Vagina (tissue), 2 donors: ENCODE data around the gene SH2D1B. TPM values are rescaled to one million over a fixed set of nuclear protein-coding genes. Genes with fewer than 3 reads are reported as not detected.

ENCODE experiments used
- DNase-seq, 2 donors: peaks; one replicate each; pipeline ENCODE4 v3.0.0-alpha.2; 2017; ENCODE audit errors: extremely low spot score in 2 of 2
- H3K27ac ChIP-seq: fragments of 200-600 bp; sonication (generic); one replicate; pipeline ENCODE4 v1.5.1; 2019
- H3K27me3 ChIP-seq: fragments of 200-600 bp; sonication (generic); one replicate; pipeline ENCODE4 v1.5.1; 2019
- H3K36me3 ChIP-seq, 2 donors: fragments of 200-600 bp; sonication (generic); one replicate each; pipeline ENCODE4 v1.5.1; 2017 to 2019
- H3K4me1 ChIP-seq: fragments of 200-600 bp; sonication (generic); one replicate; pipeline ENCODE4 v1.5.1; 2019
- H3K4me3 ChIP-seq, 2 donors: fragments of 200-600 bp; sonication (generic); 1 replicate in 1 of 2; 2 replicates in 1 of 2; pipeline ENCODE4 v1.5.1; 2016 to 2019
- H3K9me3 ChIP-seq: fragments of 200-600 bp; sonication (generic); one replicate; pipeline ENCODE4 v1.5.1; 2019
- CTCF ChIP-seq, 3 experiments: fragments of 450-650 bp in 2 of 3; fragments of 200-600 bp in 1 of 3; sonication (generic) in 1 of 3; IDR thresholded peaks; one replicate each; pipeline ENCODE4 v1.5.1; 2017 to 2019; ENCODE audit warnings: antibody characterized with exemption in 3 of 3, mild to moderate bottlenecking in 2 of 3, moderate library complexity in 2 of 3
- POLR2A ChIP-seq, 2 donors: fragments of 450-650 bp; IDR thresholded peaks; one replicate each; pipeline ENCODE4 v1.6.1; 2017; ENCODE audit warnings: antibody characterized with exemption in 2 of 2, mild to moderate bottlenecking in 2 of 2, moderate library complexity in 2 of 2
- POLR2AphosphoS5 ChIP-seq, 2 donors: sonication (generic); formaldehyde crosslinking; IDR thresholded peaks; one replicate each; pipeline ENCODE4 v1.9.0; 2017; ENCODE audit warnings: antibody characterized with exemption in 2 of 2, mild to moderate bottlenecking in 2 of 2, low read depth in 1 of 2; ENCODE audit not compliant: insufficient read depth in 1 of 2
- intact Hi-C: fragments of 100-400 bp; cut with DNase I; formaldehyde crosslinking; loops from one replicate; pipeline ENCODE4 v1.15.1; 2023
- total RNA-seq: library from RNA; depleted of rRNA; stranded (reverse); fragments of >200 nt; gene quantifications from one replicate; pipeline ENCODE4 v1.2.3, GENCODE V29; 2016

Gene SH2D1B
- total RNA-seq, 1 donor from 2014 or later, result not detected

DNA sequence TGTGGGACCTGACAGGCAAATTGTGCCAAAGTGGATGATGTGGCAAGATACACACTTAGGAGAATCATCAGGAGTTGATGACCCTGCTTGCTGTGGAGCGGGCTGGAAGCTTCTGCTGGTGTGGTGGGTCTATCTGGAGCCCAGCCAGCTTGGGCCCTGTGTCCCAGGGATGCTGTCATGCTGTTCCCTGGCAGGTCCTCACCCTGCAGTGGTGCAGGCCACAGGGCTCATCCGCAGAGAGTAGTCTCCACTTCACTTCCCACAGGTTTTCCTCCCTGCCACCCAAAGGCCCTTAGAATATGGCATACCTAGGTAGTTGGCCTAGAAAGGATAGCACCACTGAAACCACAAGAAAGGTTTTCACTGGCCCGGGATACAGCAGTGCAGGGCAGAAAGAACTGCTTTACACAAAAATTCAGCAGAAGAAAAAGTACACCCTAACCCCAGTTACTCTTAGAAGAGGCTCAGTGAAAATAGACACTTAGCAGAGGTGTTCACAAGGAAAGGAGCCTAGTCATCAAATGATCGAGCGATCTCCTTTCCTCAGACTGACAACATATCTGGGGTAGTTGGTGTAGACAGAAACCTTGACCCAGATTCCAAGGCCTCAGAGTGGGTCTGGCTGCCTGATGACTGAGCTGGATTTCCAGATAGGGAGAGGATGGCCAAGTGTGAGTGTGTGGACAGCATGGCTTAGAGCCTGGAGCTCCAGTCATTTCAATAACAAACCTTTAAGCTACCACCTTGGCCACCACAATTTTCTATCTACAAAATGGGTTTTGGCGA, 31.7 kb downstream of the SH2D1B start:
- no peaks in the 10 kb centered on the region for H3K9me3 ChIP-seq
- no peak overlapping the region for H3K27ac ChIP-seq
- H3K4me1 ChIP-seq, result peaks cover 12% of the 10 kb centered on the region
- no peak overlapping the region for H3K4me3 ChIP-seq
- DNase-seq, result peak; percentile 70 to 80
- intact Hi-C loops, result loop anchor here (10.0 kb wide), 1 partner anchor 325 kb away; no protein-coding TSS in a partner anchor
- no peaks in the 10 kb centered on the region for H3K27me3 ChIP-seq
- TF ChIP-seq CTCF (IDR thresholded peaks at IDR 0.05) (no peak), POLR2A (IDR thresholded peaks at IDR 0.05) (no peak), POLR2AphosphoS5 (IDR thresholded peaks at IDR 0.05; ENCODE audit: insufficient read depth in 1 of 2, low read depth in 1 of 2) (no peak)
- no peaks in the 10 kb centered on the region for H3K36me3 ChIP-seq

DNA sequence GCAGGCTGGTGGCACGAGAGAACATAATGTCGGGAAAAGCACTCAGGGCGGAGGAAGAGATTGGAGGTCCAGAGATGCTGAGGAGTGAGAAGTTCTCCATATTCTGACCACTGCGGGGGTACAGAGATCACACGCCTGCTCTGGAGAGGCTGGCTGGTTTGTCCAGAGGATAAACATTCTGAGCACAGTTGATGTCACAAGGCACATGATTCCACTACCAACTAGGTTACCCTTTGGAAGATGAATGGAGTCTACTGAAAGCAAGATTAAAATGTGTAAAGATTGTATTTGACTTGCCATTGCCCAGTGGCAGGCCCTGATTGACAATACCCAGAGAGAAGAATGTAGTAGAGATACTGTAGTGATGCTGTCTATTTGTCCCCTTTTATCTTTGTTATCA, 35.2 kb downstream of the SH2D1B start, which contains the start of gene SPATA46:
SPATA46 (minus strand) TSS at position 164 of the 400 bp plus-strand sequence; CDS start at position 100, 64 bp downstream.
- H3K27ac ChIP-seq, result no peak within 1 kb of the TSS
- H3K27me3 ChIP-seq, result no peaks in the 10 kb centered on the region
- no peaks in the 10 kb centered on the region for H3K36me3 ChIP-seq
- intact Hi-C loops, result no loop called here
- peaks cover 6% of the 10 kb centered on the region for H3K4me1 ChIP-seq
- no peak within 1 kb of the TSS for H3K4me3 ChIP-seq
- TF ChIP-seq POLR2A (IDR thresholded peaks at IDR 0.05) (no peak), POLR2AphosphoS5 (IDR thresholded peaks at IDR 0.05; ENCODE audit: insufficient read depth in 1 of 2, low read depth in 1 of 2) (no peak), CTCF (IDR thresholded peaks at IDR 0.05) (no peak)
- H3K9me3 ChIP-seq, result no peaks in the 10 kb centered on the region
- DNase-seq, result no peak

DNA sequence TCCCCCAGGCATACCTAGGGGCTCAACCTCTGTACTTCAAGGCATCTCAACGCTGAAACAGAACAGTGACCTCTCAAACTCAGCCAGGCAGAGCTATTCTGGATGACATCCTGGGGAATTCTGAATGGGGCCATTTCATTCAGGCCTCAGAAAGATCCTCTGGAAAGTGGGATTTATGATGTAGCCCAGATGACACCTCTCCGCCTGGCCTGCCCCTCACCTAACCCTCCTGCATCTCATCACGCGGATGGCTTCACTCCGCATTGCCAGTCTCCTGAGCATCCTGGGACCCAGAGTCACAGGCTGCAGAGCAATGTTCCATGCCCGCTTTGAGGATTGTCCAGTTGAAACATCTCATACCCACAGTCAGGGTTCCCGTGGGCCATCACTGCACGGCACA, 36.5 kb downstream of the SH2D1B start:
- H3K9me3 ChIP-seq, result no peaks in the 10 kb centered on the region
- no peaks in the 10 kb centered on the region for H3K36me3 ChIP-seq
- H3K4me1 ChIP-seq, result peaks cover 5% of the 10 kb centered on the region
- H3K27ac ChIP-seq, result no peak overlapping the region
- no peak overlapping the region for H3K4me3 ChIP-seq
- H3K27me3 ChIP-seq, result no peaks in the 10 kb centered on the region
- no peak for DNase-seq
- intact Hi-C loops, result no loop called here
- TF ChIP-seq POLR2A (IDR thresholded peaks at IDR 0.05) (no peak), POLR2AphosphoS5 (IDR thresholded peaks at IDR 0.05; ENCODE audit: insufficient read depth in 1 of 2, low read depth in 1 of 2) (no peak), CTCF (IDR thresholded peaks at IDR 0.05) (no peak)

GRCh38 chr1:162374406-162374805, 37.5 kb downstream of the SH2D1B start:
- no peak for DNase-seq
- H3K27ac ChIP-seq, result no peak overlapping the region
- no peaks in the 10 kb centered on the region for H3K9me3 ChIP-seq
- H3K4me3 ChIP-seq, result no peak overlapping the region
- intact Hi-C loops, result no loop called here
- TF ChIP-seq POLR2A (IDR thresholded peaks at IDR 0.05), result no peak
- no peak for TF ChIP-seq POLR2AphosphoS5 (IDR thresholded peaks at IDR 0.05; ENCODE audit: insufficient read depth in 1 of 2, low read depth in 1 of 2)
- H3K27me3 ChIP-seq, result no peaks in the 10 kb centered on the region
- H3K4me1 ChIP-seq, result peaks cover 5% of the 10 kb centered on the region
- no peaks in the 10 kb centered on the region for H3K36me3 ChIP-seq

DNA sequence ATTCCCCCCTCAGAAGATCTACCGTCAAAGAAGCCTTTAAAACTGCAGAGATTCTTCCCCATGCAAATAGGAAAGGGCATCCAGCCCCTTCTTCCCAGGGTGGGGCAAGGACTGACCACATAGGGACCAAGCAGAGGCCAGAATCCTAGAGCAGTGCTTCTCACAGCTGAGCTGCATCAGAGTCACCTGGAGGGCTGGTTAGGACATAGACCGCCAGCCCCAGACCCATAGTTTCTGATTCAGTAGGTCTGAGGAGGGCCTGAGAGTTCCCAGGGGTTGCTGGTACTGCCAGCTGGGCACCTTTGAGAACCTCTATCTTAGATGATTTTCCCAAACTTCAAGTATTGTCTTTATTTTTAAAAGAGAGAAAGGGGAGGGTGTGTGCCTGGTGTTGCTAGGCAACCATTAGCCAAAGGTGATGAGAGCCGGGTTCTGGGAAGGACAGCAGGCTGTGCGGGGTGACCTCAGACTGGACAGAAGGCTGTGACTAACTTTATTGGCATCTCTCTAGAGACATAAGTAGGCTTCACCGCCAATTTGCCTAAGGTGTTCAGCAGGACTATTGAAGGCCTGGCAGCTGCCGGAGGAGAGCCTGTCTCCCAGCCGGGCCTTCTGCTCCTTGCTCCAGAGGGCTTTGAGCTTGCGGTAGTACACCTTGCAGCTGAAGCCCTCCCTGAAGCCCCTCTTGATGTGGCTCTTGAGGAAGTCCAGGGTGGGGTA, 38.2 kb downstream of the SH2D1B start:
- Histone ChIP-seq H3K27me3 (no peaks in the 10 kb centered on the region), H3K9me3 (no peaks in the 10 kb centered on the region), H3K4me3 (no peak overlapping the region), H3K4me1 (peaks cover 5% of the 10 kb centered on the region), H3K36me3 (no peaks in the 10 kb centered on the region), H3K27ac (no peak overlapping the region)
- DNase-seq, result no peak
- TF ChIP-seq CTCF (IDR thresholded peaks at IDR 0.05) (no peak), POLR2AphosphoS5 (IDR thresholded peaks at IDR 0.05; ENCODE audit: insufficient read depth in 1 of 2, low read depth in 1 of 2) (no peak), POLR2A (IDR thresholded peaks at IDR 0.05) (no peak)
- intact Hi-C loops, result no loop called here
